T-cell (primary cell): ENCODE measurements around the gene CCDC12. TPM values are rescaled to one million over a fixed set of nuclear protein-coding genes. Genes with fewer than 3 reads are reported as not detected.

Experiments
- ATAC-seq, 4 experiments: fragments of 200-7000 bp in 3 of 4; fragments of 150-1000 bp in 1 of 4; cut with Tn5 transposase; replicated peaks in 1 of 4; 1 replicate in 3 of 4; 2 replicates in 1 of 4; pipeline ENCODE4 v1.10.0; 2021; ENCODE audit warnings: moderate library complexity in 3 of 4, mild to moderate bottlenecking in 2 of 4, moderate number of reproducible peaks in 1 of 4
- CTCF ChIA-PET, 2 donors: fragments of 300-600 bp; sonication (Branson Sonifier 250); formaldehyde crosslinking; loops; one replicate each; lab custom pipeline; 2022; ENCODE audit warnings: antibody characterized with exemption in 2 of 2; lab: Charles Lee
- POLR2A ChIA-PET, 2 donors: fragments of 300-600 bp; sonication (Branson Sonifier 250); formaldehyde crosslinking; loops; one replicate each; lab custom pipeline; 2022; ENCODE audit warnings: antibody characterized with exemption in 2 of 2; lab: Charles Lee
- DNase-seq, 35 experiments: peaks; one replicate each; pipeline versions ENCODE4 v3.0.0 to v3.0.0-alpha.2; 2013 to 2023
- H3K27ac ChIP-seq: one replicate; pipeline ENCODE4 v1.5.1; 2013; ENCODE audit warnings: low read length
- H3K27me3 ChIP-seq, 2 experiments: replicated peaks in 1 of 2; 1 replicate in 1 of 2; 2 replicates in 1 of 2; pipeline versions ENCODE4 v1.6.1 to v1.7.0; 2013; ENCODE audit warnings: low read length in 1 of 2, mixed read lengths in 1 of 2; ENCODE audit not compliant: control insufficient read depth in 2 of 2, insufficient read depth in 2 of 2; ENCODE audit errors: extremely low read depth in 1 of 2
- H3K36me3 ChIP-seq, 2 donors: 1 replicate in 1 of 2; 2 replicates in 1 of 2; pipeline versions ENCODE4 v1.6.1 to v1.7.0; 2013; ENCODE audit warnings: low read length in 1 of 2; ENCODE audit not compliant: control insufficient read depth in 2 of 2, insufficient read depth in 1 of 2; ENCODE audit errors: extremely low read depth in 1 of 2
- H3K4me1 ChIP-seq, 2 experiments: 1 replicate in 1 of 2; 2 replicates in 1 of 2; pipeline versions ENCODE4 v1.6.1 to v1.7.0; 2013; ENCODE audit warnings: low read length in 2 of 2, mixed read lengths in 1 of 2; ENCODE audit not compliant: insufficient read depth in 2 of 2, control insufficient read depth in 1 of 2; ENCODE audit errors: extremely low read depth in 1 of 2
- H3K4me3 ChIP-seq, 2 donors: 1 replicate in 1 of 2; 2 replicates in 1 of 2; pipeline versions ENCODE4 v1.5.1 to v1.7.0; 2013; ENCODE audit warnings: mild to moderate bottlenecking in 2 of 2, low read length in 1 of 2, moderate library complexity in 1 of 2; ENCODE audit not compliant: control insufficient read depth in 1 of 2; ENCODE audit errors: extremely low read depth in 1 of 2
- H3K9me3 ChIP-seq: 2 replicates; pipeline ENCODE4 v1.7.0; 2013
- H3K27ac Mint-ChIP-seq, 2 donors: one replicate each; pipeline ENCODE4 v1.8.0; 2020 to 2021; ENCODE audit warnings: mild to moderate bottlenecking in 2 of 2, mixed read lengths in 2 of 2
- H3K27me3 Mint-ChIP-seq, 2 donors: one replicate each; pipeline ENCODE4 v1.8.0; 2021 to 2022; ENCODE audit warnings: mixed read lengths in 2 of 2
- H3K36me3 Mint-ChIP-seq: one replicate; pipeline ENCODE4 v1.8.0; 2021; ENCODE audit warnings: mixed read lengths
- H3K4me1 Mint-ChIP-seq, 3 donors: one replicate each; pipeline ENCODE4 v1.8.0; 2020 to 2022; ENCODE audit warnings: mixed read lengths in 3 of 3, mild to moderate bottlenecking in 1 of 3
- H3K4me3 Mint-ChIP-seq, 3 donors: one replicate each; pipeline ENCODE4 v1.8.0; 2020 to 2022; ENCODE audit warnings: mild to moderate bottlenecking in 3 of 3, mixed read lengths in 3 of 3, moderate library complexity in 3 of 3
- H3K9me3 Mint-ChIP-seq, 3 donors: one replicate each; pipeline ENCODE4 v1.8.0; 2020 to 2022; ENCODE audit warnings: mixed read lengths in 3 of 3
- WGBS: methylation state at CpG from one replicate; pipeline ENCODE4 v1.1.5; 2013; ENCODE audit warnings: missing lambda C conversion rate; ENCODE audit not compliant: insufficient coverage; 5-methylcytosine and 5-hydroxymethylcytosine counted together
- total RNA-seq, 35 experiments: library from RNA in 6 of 35; stranded (reverse) in 6 of 35; fragments of 120-200 nt in 1 of 35; gene quantifications; one replicate each; pipeline versions ENCODE4 v1.2.1 to v1.2.4 and lab custom pipeline; 2013 to 2026

The CCDC12 gene
- total RNA-seq, 5 donors from 2014 or later (not counting 1 experiment from before 2014, with no cell fraction given): 66.5 to 78.4 (median 72.8) TPM

GRCh38 chr3:46950650-46951241, 25.8 kb downstream of the CCDC12 start:
- no peaks in the 10 kb centered on the region for H3K27me3 ChIP-seq
- H3K27me3 Mint-ChIP-seq: no peaks in the 10 kb centered on the region
- DNase-seq (no peak), ATAC-seq (no peak)
- CTCF ChIA-PET: no interaction called here
- POLR2A ChIA-PET: interaction anchor here in 1 of 2 donors (0.6 kb wide), 1 partner anchor 16 kb away, joined by 5 read pairs; no protein-coding TSS in a partner anchor
- peak overlapping the region in 1 of 2 donors; percentile 16 for H3K27ac Mint-ChIP-seq
- H3K36me3 ChIP-seq: peaks cover 0 to 3% of the 10 kb centered on the region in 2 donors
- no peaks in the 10 kb centered on the region for H3K9me3 ChIP-seq
- peaks cover 10% of the 10 kb centered on the region for H3K36me3 Mint-ChIP-seq
- no peak overlapping the region for H3K4me3 ChIP-seq
- peaks cover 45 to 94% of the 10 kb centered on the region in 2 experiments for H3K4me1 ChIP-seq
- peaks cover 91 to 97% (median 94%) of the 10 kb centered on the region in 3 donors for H3K4me1 Mint-ChIP-seq
- no peak overlapping the region for H3K27ac ChIP-seq
- no peaks in the 10 kb centered on the region for H3K9me3 Mint-ChIP-seq
- peak overlapping the region in 1 of 3 donors; percentile 81 for H3K4me3 Mint-ChIP-seq
- WGBS: 71% methylated on average over 3 of the region's 7 CpGs

- Histone ChIP-seq H3K4me1 (peaks cover 43 to 92% of the 10 kb centered on the region in 2 experiments), H3K27me3 (no peaks in the 10 kb centered on the region), H3K4me3 (no peak overlapping the region), H3K9me3 (no peaks in the 10 kb centered on the region), H3K27ac (peak overlapping the region; percentile 93), H3K36me3 (peaks cover 0 to 3% of the 10 kb centered on the region in 2 donors)
- Mint-ChIP-seq H3K27ac (peak overlapping the region; percentile 77 to 79), H3K9me3 (no peaks in the 10 kb centered on the region), H3K4me3 (peak overlapping the region in 1 of 3 donors; percentile 81), H3K27me3 (no peaks in the 10 kb centered on the region), H3K36me3 (peaks cover 11% of the 10 kb centered on the region), H3K4me1 (peaks cover 91 to 97% (median 94%) of the 10 kb centered on the region in 3 donors)
- ChIA-PET CTCF (interaction anchor here in 1 of 2 donors (0.6 kb wide), 1 partner anchor 189 kb away, joined by 3 read pairs; no protein-coding TSS in a partner anchor), POLR2A (interaction anchor here (0.6 kb wide), 2 partner anchors 17 to 24 kb away, joined by 4 to 5 read pairs; no protein-coding TSS in a partner anchor)
- DNase-seq: no peak
- WGBS: no CpG with 5 or more reads among the region's 2 CpGs
- no peak for ATAC-seq
Measured at GRCh38 chr3:46950177-46950576, 26.4 kb downstream of the CCDC12 start.

- Histone ChIP-seq H3K27me3 (no peaks in the 10 kb centered on the region), H3K27ac (peak overlapping the region; percentile 93), H3K4me1 (peaks cover 40 to 92% of the 10 kb centered on the region in 2 experiments), H3K4me3 (peak overlapping the region; percentile 3 to 15), H3K36me3 (peaks cover 0 to 3% of the 10 kb centered on the region in 2 donors), H3K9me3 (no peaks in the 10 kb centered on the region)
- Mint-ChIP-seq H3K4me1 (peaks cover 91 to 97% (median 93%) of the 10 kb centered on the region in 3 donors), H3K9me3 (no peaks in the 10 kb centered on the region), H3K4me3 (peak overlapping the region; percentile 34 to 81 (median 76)), H3K36me3 (peaks cover 15% of the 10 kb centered on the region), H3K27ac (peak overlapping the region; percentile 89 to 96), H3K27me3 (no peaks in the 10 kb centered on the region)
- WGBS: 37% methylated on average over 4 of the region's 6 CpGs
- no peak for ATAC-seq
- POLR2A ChIA-PET: no interaction called here
- CTCF ChIA-PET: interaction anchor here in 1 of 2 donors (1.4 kb wide), 1 partner anchor 25 kb away, joined by 3 read pairs; no protein-coding TSS in a partner anchor
- peak in 2 of 35 experiments; percentile 31 to 36 for DNase-seq
Measured at GRCh38 chr3:46948830-46949671, 27.5 kb downstream of the CCDC12 start.

GRCh38 chr3:46947981-46948791, 28.4 kb downstream of the CCDC12 start:
- H3K4me1 Mint-ChIP-seq: peaks cover 89 to 92% (median 90%) of the 10 kb centered on the region in 3 donors
- H3K9me3 ChIP-seq: no peaks in the 10 kb centered on the region
- peak overlapping the region; percentile 93 for H3K27ac ChIP-seq
- peaks cover 15% of the 10 kb centered on the region for H3K36me3 Mint-ChIP-seq
- ATAC-seq (peak; percentile 77 to 86 (median 84)), DNase-seq (peak; percentile 29 to 84 (median 63))
- no peaks in the 10 kb centered on the region for H3K9me3 Mint-ChIP-seq
- H3K27me3 Mint-ChIP-seq: no peaks in the 10 kb centered on the region
- H3K4me3 ChIP-seq: peak overlapping the region; percentile 3 to 15
- ChIA-PET CTCF (interaction anchor here (0.5 to 2.4 kb wide), 4 partner anchors 10 to 331 kb away, joined by 3 to 11 read pairs (median 4); no protein-coding TSS in a partner anchor), POLR2A (interaction anchor here in 1 of 2 donors (0.5 to 1.4 kb wide), 2 partner anchors 11 to 31 kb away, joined by 3 to 4 read pairs; partner anchors contain the start of gene NBEAL2)
- peaks cover 3 to 8% of the 10 kb centered on the region in 2 donors for H3K36me3 ChIP-seq
- WGBS: 20% methylated on average over 16 of the region's 19 CpGs
- peaks cover 33 to 92% of the 10 kb centered on the region in 2 experiments for H3K4me1 ChIP-seq
- no peaks in the 10 kb centered on the region for H3K27me3 ChIP-seq
- H3K27ac Mint-ChIP-seq: peak overlapping the region; percentile 89 to 96
- H3K4me3 Mint-ChIP-seq: peak overlapping the region; percentile 57 to 81 (median 76)

GRCh38 chr3:46947546-46947901, 29.0 kb downstream of the CCDC12 start:
- no peaks in the 10 kb centered on the region for H3K9me3 ChIP-seq
- peaks cover 26 to 92% of the 10 kb centered on the region in 2 experiments for H3K4me1 ChIP-seq
- POLR2A ChIA-PET: interaction anchor here (0.5 to 1.4 kb wide), 3 partner anchors 12 to 243 kb away, joined by 3 to 5 read pairs (median 4); partner anchors contain the start of gene NBEAL2 (in 1 of the 2)
- H3K4me3 ChIP-seq: peak overlapping the region in 1 of 2 donors; percentile 3
- peak overlapping the region; percentile 57 to 81 (median 76) for H3K4me3 Mint-ChIP-seq
- CTCF ChIA-PET: interaction anchor here (0.5 to 2.4 kb wide), 4 partner anchors 11 to 332 kb away, joined by 3 to 11 read pairs (median 4); no protein-coding TSS in a partner anchor
- H3K27me3 Mint-ChIP-seq: no peaks in the 10 kb centered on the region
- H3K9me3 Mint-ChIP-seq: no peaks in the 10 kb centered on the region
- ATAC-seq (peak in 3 of 4 experiments; percentile 10 to 34 (median 21)), DNase-seq (peak in 2 of 35 experiments; percentile 19 to 61)
- H3K36me3 Mint-ChIP-seq: peaks cover 15% of the 10 kb centered on the region
- H3K4me1 Mint-ChIP-seq: peaks cover 87 to 92% (median 89%) of the 10 kb centered on the region in 3 donors
- H3K27ac ChIP-seq: peak overlapping the region; percentile 93
- no peaks in the 10 kb centered on the region for H3K27me3 ChIP-seq
- 40% methylated on average over 1 of the region's 4 CpGs for WGBS
- peak overlapping the region; percentile 89 to 96 for H3K27ac Mint-ChIP-seq
- H3K36me3 ChIP-seq: peaks cover 3 to 11% of the 10 kb centered on the region in 2 donors
